ENCODE data around the gene ASB13.
A peak's percentile ranks its signal among the peaks of the same experiment; 100 is the strongest.

Gene ASB13

DNA sequence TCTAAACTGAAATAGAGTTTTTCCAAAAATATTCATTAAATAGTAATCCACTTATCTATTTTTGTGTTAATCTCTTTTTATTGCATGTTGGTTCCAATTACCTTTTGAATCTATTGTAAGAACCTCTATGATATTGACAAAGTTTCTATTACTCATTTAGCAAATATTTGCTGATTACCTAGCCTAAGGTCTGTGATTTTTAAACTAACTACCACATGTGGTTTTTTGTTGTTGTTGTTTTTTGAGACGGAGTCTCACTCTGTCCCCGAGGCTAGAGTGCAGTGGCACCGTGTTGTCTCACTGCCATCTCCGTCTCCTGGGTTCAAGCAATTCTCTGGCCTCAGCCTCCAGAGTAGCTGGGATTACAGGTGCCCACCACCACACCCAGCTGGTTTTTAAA lies 2.0 kb upstream of the ASB13 start:
- no peak for DNase-seq

DNA sequence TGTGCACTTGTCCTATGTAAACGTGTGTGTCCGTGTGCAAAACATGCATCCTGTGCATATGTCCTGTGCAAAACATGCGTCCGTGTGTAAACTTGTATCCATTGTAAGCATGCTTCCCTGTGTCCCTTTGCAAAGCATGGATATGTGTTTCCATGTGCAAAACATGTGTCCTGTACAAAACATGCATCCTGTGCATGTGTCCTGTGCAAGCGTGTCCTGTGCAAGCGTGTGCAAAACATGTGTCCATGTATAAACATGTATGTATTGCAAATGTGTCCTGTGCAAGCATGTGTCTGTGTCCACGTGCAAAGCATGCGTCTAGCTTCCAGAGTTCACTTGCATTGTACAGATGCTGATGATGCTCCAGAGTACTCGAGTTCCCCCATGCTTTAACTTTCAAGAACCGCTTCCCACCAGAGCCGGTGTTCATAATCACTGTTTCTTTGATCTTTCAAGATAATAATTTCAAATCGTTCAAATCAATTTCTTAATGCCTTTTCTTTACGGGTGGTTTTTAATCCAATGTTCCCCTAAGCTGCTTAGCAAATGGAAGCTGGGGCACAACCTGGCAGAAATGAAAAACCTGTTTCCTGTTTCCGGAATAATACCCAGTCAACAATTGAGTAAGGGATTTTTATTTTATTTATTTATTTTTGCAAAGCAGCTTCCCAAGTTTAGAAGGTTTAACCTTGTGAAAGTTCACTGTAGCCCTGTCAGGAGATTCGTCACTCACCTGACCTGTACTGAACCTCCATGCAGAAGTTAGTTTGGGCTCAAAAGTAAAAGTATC lies 641 bp upstream of the ASB13 start:
- no peak for DNase-seq

DNA sequence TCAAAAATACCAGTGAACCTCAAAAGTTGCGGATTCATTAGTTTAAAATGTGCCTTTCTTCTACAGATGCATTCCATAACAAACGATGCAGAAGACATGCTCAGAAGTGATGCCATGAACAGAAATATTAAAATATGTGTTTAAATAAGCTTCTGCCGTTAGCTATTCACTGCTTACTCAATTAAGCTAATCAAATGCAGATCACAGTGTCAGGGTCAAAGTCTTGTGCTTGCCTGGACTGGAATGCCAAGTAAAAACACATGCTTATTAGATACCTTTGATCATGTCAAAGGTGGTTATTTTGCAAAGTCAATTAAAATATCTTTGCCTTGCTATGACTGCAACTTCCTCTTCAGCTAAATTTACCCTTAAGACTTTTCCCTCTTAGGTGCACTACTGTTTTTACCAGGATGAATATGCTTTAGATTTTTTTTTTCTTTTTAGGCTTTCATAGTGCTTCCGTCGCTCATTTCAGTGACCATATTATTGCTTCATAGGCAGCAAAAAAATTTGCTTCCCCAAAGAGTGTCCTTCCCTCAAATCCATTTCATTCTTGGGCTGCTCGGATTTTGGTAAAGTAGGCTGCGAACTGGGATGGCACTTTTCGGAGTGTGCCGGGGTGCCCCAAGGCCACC lies 905 bp downstream of the ASB13 start:
- peak; percentile 7 for DNase-seq

- DNase-seq = no peak
Observed at GRCh38 chr10:5663692-5664427, 2.5 kb downstream of the ASB13 start.

- DNase-seq = no peak
Observed at GRCh38 chr10:5662708-5663579, 3.5 kb downstream of the ASB13 start.

DNA sequence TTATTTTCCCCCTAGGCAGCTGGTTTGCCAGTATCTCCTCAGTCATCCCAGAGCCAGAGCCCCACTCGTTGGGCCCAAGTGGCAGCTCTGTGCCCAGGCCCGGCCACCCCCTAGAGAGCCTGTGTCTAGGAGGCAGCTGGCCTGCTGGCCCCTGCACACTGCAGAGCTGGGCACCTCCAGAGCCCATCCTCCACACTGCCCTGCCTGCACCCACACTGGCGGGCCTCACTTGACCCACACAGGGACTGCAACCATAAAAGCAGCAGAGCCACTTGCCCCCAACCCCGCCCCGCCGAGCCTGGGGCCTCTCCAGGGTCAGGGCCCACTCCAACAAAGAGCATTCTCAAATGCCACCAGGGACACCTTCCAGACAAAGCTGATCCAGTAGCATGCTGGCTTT lies 5.4 kb downstream of the ASB13 start:
- DNase-seq = no peak

DNA sequence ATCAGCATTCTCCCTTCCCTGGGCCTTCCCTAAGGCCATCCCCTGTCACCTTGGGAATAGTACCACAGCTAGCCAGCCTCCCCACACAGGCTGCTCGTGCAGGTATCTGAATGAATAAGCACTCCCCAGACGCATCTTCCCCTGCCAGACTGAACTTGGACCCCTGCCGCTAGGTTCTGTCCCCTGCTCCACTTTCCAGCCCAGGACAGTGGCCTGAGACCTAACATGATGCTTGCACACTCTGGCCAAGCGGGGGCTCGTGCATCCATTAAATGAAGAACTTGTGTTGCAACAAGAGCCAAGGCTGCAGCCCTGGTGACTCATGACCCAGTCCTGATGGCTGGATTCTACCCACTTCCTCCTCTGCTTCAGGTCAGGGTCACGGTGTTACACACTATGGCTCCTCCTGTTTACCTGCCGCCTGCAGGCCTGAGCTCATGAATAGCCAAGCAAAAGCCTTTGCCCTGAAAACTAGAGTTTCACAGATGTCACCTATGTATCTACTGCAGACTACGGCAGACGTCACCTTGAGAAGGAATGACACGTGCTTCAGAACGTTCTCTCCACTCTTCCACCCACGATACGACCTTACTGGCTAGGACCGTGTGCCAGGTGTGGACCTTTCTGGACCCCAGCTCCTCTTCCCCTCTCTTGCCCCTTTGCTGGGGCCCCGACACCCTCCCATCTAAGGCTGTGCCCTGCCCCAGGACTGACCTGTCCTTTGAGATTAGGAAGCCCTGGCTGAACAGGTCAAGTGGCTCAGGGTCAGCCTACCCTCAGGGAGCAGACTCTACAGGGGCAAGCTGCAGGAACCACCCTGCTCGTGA lies 6.5 kb downstream of the ASB13 start:
- peak; percentile 17 for DNase-seq

- DNase-seq = no peak
Observed at GRCh38 chr10:5658871-5659618, 7.3 kb downstream of the ASB13 start.

DNA sequence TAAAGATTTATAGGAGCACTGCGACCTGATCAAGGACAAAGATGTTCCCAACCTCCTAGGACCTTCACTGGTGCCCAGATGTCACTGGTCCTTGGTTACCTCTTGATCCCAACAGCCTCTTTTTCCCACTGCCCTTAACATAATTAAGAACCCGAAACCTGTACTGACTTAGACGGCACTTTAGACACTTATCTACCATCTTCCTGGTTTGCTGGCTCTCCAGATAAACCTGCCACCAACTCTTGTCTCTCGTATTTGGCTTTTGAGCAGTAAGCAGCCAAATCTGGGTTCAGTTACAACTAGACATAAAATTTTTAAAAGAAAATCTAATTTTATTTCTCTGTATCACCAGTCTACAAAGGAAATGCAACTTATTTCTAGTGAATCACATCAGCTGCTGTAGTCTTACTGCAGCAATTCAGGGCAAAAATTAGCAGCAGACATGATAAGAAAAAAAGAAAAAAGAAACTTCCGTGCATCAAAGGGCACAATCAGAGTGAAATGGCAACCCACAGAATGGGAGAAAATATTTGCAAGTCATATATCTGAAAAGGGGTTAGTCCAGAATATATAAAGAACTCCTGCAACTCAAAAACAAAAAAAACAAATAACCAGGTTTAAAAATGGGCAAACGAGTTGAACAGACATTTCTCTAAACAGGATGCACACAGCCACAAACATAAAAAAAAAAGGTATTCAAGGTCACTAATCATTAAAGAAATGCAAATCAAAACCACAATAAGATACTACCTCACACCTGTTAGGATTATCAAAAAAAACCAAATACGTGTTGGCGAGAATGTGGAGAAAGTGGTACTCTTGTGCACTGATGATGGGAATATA lies 9.4 kb downstream of the ASB13 start:
- no peak for DNase-seq

DNA sequence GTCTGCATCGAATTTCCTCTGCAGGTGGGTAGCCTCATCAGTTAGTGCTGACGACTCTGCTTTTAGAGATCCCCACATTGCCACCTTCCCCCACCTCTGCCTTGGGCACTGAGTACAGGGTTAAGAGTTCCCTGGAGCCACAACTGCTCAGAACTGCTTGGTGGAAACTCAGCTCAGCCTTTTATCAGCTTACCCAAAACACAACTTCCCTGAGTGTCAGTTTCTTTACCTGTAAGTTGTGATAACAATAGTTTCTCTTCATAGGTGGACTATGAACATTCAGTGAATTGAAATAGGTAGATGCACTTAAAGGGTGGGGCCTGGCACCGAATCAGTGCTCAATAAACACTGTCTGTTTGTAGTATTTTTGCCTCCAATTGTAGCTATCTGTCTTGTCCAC lies 11.3 kb downstream of the ASB13 start:
- no peak for DNase-seq

DNA sequence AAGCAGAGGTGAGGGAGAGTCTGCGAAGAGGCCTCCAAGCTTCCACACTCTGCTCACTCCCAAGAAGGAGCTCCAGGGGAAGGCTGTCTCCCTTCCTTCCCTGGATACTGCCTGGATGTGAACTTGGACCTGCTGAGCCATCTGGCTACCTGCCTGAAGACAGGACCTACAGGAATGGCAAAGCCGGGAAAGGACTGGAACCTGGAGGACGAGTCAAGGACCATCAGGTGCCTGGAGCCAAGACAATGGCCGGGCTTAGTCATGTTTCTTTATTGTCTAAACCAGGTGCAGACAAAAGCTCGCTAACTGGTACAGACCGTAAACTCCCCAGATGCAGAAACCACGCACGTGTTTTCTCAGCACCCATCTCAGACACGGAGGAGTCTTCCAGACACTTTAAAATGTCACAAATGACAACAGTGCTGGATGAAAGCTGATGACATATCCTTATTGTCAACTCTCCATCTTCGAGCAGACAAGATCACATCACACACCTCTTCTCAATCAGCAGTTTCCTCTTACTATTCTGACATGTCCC lies 12.1 kb downstream of the ASB13 start:
- no peak for DNase-seq

- no peak for DNase-seq
Observed at GRCh38 chr10:5652746-5653145, 13.6 kb downstream of the ASB13 start.

- no peak for DNase-seq
Observed at GRCh38 chr10:5651388-5651764, 15.0 kb downstream of the ASB13 start.

GRCh38 chr10:5650664-5651387 lies 15.6 kb downstream of the ASB13 start:
- DNase-seq = no peak

- DNase-seq = no peak
Observed at GRCh38 chr10:5649746-5650145, 16.6 kb downstream of the ASB13 start.

DNA sequence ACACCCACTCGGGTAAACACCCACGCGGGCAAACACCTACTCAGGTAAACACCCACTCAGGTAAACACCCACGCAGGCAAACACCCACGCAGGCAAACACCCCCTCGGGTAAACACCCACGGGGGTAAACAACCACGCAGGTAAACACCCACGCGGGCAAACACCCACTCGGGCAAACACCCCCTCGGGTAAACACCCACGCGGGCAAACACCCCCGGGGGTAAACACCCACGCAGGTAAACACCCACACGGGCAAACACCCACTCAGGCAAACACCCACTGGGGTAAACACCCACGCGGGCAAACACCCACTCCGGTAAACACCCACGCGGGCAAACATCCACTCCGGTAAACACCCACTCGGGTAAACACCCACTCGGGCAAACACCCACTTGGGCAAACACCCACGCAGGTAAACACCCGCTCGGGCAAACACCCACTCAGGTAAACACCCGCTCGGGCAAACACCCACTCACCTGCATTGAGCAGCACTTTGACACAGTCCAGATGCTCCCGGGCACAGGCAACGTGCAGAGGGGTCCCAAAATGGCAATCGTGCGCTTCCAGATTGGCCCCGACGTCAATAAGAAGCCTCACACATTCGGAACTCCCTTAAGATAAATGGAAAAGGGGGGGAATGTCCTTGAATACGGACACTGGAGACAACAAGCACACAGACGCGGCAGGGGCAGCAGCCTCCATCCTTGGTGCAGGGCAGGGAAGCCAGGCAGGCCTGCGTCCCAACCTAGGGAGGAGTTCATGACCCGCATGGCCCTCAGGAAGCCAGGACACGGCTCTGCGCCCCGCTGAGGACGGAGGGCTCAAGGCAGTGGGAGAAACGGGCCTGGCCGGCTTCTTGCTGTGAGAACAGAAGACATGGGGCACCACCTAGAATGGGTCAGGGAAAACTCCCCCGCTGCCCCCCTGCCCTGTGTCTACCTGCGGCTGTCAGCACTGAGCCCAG lies 17.6 kb downstream of the ASB13 start:
- no peak for DNase-seq

DNA sequence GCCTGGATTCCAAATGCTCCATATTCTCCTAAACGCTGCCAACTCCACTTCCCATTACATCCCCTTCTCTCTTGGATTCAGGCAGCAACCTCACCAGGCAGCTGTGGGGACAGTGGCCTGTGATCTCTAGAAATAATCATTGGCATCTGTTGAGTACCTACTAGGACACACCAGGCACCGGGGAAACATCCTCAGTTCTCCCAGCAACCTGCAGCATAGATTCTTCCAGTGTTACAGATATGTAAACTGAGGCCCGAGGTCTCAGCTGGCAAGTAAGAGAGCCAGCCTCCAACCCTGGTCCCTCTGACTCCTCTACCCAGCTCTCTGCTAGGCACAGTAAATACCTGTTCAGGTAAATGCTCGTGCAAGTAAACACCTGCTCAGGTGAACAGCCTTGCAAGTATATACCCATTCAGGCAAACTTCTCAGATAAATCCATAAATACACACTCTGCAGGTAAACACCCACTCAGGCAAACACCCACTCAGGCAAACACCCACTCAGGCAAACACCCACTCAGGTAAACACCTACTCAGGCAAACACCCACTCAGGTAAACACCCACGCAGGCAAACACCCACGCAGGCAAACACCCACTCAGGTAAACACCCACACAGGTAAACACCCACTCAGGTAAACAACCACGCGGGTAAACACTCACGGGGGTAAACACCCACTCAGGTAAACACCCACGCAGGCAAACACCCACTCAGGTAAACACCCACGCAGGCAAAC lies 18.7 kb downstream of the ASB13 start:
- DNase-seq = no peak

Measured in activated CD4-positive, alpha-beta T cell treated with anti-CD3 and anti-CD28 coated beads, Interleukin-2, amount 50 U/mL, for 16 hours (primary cell).